ENCODE data around the gene CHMP4B.

- TF ChIP-seq POLR2AphosphoS5 (IDR thresholded peaks at IDR 0.05; ENCODE audit: low read depth, low read length): no peak
- no peak for TF ChIP-seq CTCF (IDR thresholded peaks at IDR 0.05)
- TF ChIP-seq REST (IDR thresholded peaks at IDR 0.05; ENCODE audit: insufficient read depth in 1 of 2, low read depth in 2 of 2, low read length in 1 of 2): no peak
- no peak for TF ChIP-seq SIN3A (IDR thresholded peaks at IDR 0.05; ENCODE audit: borderline replicate concordance, insufficient read depth, low read depth, low read length)
- TF ChIP-seq TCF7L2 (IDR thresholded peaks at IDR 0.05; ENCODE audit: low read depth, low read length): no peak
Observed at GRCh38 chr20:33874129-33874528, 63.0 kb downstream of the CHMP4B start.
